Trophoblast cell (in vitro differentiated cells and primary cell): ENCODE data around the gene SH2D4B.

Experiments used
- DNase-seq, 2 donors: peaks; one replicate each; pipeline ENCODE4 v3.0.0-alpha.2; 2016
- H2AFZ ChIP-seq: 2 replicates; pipeline ENCODE4 v1.6.1; 2013; ENCODE audit warnings: low read length, moderate library complexity, mild to moderate bottlenecking; ENCODE audit not compliant: insufficient read depth, poor library complexity
- H2AK5ac ChIP-seq: 2 replicates; pipeline ENCODE4 v1.6.1; 2013; ENCODE audit warnings: mild to moderate bottlenecking, low read length
- H2BK120ac ChIP-seq: 2 replicates; pipeline ENCODE4 v1.6.1; 2013; ENCODE audit warnings: low read length, mild to moderate bottlenecking, moderate library complexity; ENCODE audit not compliant: insufficient read depth, poor library complexity
- H2BK12ac ChIP-seq: 2 replicates; pipeline ENCODE4 v1.6.1; 2013; ENCODE audit warnings: mild to moderate bottlenecking, low read length, moderate library complexity
- H2BK5ac ChIP-seq: 2 replicates; pipeline ENCODE4 v1.6.1; 2013; ENCODE audit warnings: low read length, low read depth, moderate library complexity, mild to moderate bottlenecking; ENCODE audit not compliant: poor library complexity
- H3K14ac ChIP-seq: 2 replicates; pipeline ENCODE4 v1.6.1; 2013; ENCODE audit warnings: mild to moderate bottlenecking, low read length
- H3K18ac ChIP-seq: 2 replicates; pipeline ENCODE4 v1.6.1; 2013; ENCODE audit warnings: mild to moderate bottlenecking, low read length
- H3K23ac ChIP-seq: 2 replicates; pipeline ENCODE4 v1.6.1; 2013; ENCODE audit warnings: low read length
- H3K27ac ChIP-seq: 2 replicates; pipeline ENCODE4 v1.5.1; 2013; ENCODE audit warnings: low read depth, mild to moderate bottlenecking, inconsistent platforms, low read length, moderate library complexity
- H3K27me3 ChIP-seq: 2 replicates; pipeline ENCODE4 v1.6.1; 2013; ENCODE audit warnings: inconsistent platforms, mild to moderate bottlenecking, low read length, moderate library complexity; ENCODE audit not compliant: insufficient read depth
- H3K36me3 ChIP-seq, 2 experiments: 1 replicate in 1 of 2; 2 replicates in 1 of 2; pipeline ENCODE4 v1.6.1; 2013; ENCODE audit warnings: low read length in 2 of 2, mild to moderate bottlenecking in 2 of 2, moderate library complexity in 1 of 2; ENCODE audit not compliant: insufficient read depth in 2 of 2, control insufficient read depth in 1 of 2
- H3K4ac ChIP-seq: 2 replicates; pipeline ENCODE4 v1.6.1; 2013; ENCODE audit warnings: low read depth, mild to moderate bottlenecking, low read length, moderate library complexity
- H3K4me1 ChIP-seq, 2 experiments: 1 replicate in 1 of 2; 2 replicates in 1 of 2; pipeline ENCODE4 v1.6.1; 2013; ENCODE audit warnings: low read length in 2 of 2, mild to moderate bottlenecking in 2 of 2, moderate library complexity in 1 of 2; ENCODE audit not compliant: insufficient read depth in 2 of 2, control insufficient read depth in 1 of 2
- H3K4me2 ChIP-seq: 2 replicates; pipeline ENCODE4 v1.6.1; 2013; ENCODE audit warnings: inconsistent platforms, mild to moderate bottlenecking, low read length, moderate library complexity
- H3K4me3 ChIP-seq: 2 replicates; pipeline ENCODE4 v1.5.1; 2013; ENCODE audit warnings: mild to moderate bottlenecking, low read depth, low read length, inconsistent platforms
- H3K79me1 ChIP-seq: one replicate; pipeline ENCODE4 v1.6.1; 2013; ENCODE audit warnings: low read length
- H3K79me2 ChIP-seq: 2 replicates; pipeline ENCODE4 v1.6.1; 2013; ENCODE audit warnings: low read length, mild to moderate bottlenecking; ENCODE audit not compliant: control insufficient read depth, insufficient read depth, poor library complexity
- H3K9ac ChIP-seq: 2 replicates; pipeline ENCODE4 v1.6.1; 2013; ENCODE audit warnings: mild to moderate bottlenecking, low read length
- H3K9me3 ChIP-seq: 2 replicates; pipeline ENCODE4 v1.6.1; 2013; ENCODE audit warnings: low read depth, mild to moderate bottlenecking, control low read depth, inconsistent platforms, low read length; ENCODE audit not compliant: insufficient read depth
- H4K12ac ChIP-seq: 2 replicates; pipeline ENCODE4 v1.6.1; 2013; ENCODE audit warnings: low read depth, mild to moderate bottlenecking, low read length, moderate library complexity
- H4K8ac ChIP-seq: 2 replicates; pipeline ENCODE4 v1.6.1; 2013; ENCODE audit warnings: low read depth, mild to moderate bottlenecking, low read length, moderate library complexity
- H4K91ac ChIP-seq: one replicate; pipeline ENCODE4 v1.6.1; 2013; ENCODE audit warnings: low read depth, mild to moderate bottlenecking, low read length, moderate library complexity
- WGBS: extraction: QIAGEN DNeasy Blood & Tissue Kit; methylation state at CpG from one replicate; pipeline ENCODE4 v1.1.7; 2013; ENCODE audit warnings: missing lambda C conversion rate; ENCODE audit not compliant: insufficient read length, insufficient coverage; ENCODE audit errors: extremely low coverage; 5-methylcytosine and 5-hydroxymethylcytosine counted together

SH2D4B gene

GRCh38 chr10:80515511-80515910 lies 22.2 kb upstream of the SH2D4B start:
- Histone ChIP-seq H3K4me3 (no peak overlapping the region), H4K8ac (no peak overlapping the region), H3K18ac (no peak overlapping the region), H4K91ac (no peak overlapping the region), H3K36me3 (peaks cover 75 to 83% of the 10 kb centered on the region in 2 experiments), H2BK120ac (no peak overlapping the region), H2BK12ac (no peak overlapping the region), H3K4me2 (no peak overlapping the region), H3K79me1 (peaks cover 4% of the 10 kb centered on the region), H2BK5ac (no peak overlapping the region), H3K79me2 (peaks cover 2% of the 10 kb centered on the region), H3K14ac (no peak overlapping the region), H3K9ac (no peak overlapping the region), H3K4ac (no peak overlapping the region), H3K27ac (no peak overlapping the region), H2AFZ (no peak overlapping the region), H3K9me3 (no peaks in the 10 kb centered on the region), H3K23ac (no peak overlapping the region), H4K12ac (no peak overlapping the region), H2AK5ac (no peak overlapping the region), H3K27me3 (no peaks in the 10 kb centered on the region), H3K4me1 (peaks cover 0 to 2% of the 10 kb centered on the region in 2 experiments)
- WGBS: no CpG with 5 or more reads among the region's 5 CpGs
- no peak for DNase-seq

- Histone ChIP-seq H3K14ac (no peak overlapping the region), H3K4me2 (no peak overlapping the region), H3K79me1 (peaks cover 4% of the 10 kb centered on the region), H3K23ac (no peak overlapping the region), H3K18ac (no peak overlapping the region), H3K4me3 (no peak overlapping the region), H4K91ac (no peak overlapping the region), H3K27ac (no peak overlapping the region), H2BK120ac (no peak overlapping the region), H2BK12ac (no peak overlapping the region), H3K4me1 (peaks cover 0 to 2% of the 10 kb centered on the region in 2 experiments), H3K79me2 (peaks cover 2% of the 10 kb centered on the region), H2BK5ac (no peak overlapping the region), H4K12ac (no peak overlapping the region), H3K9ac (no peak overlapping the region), H4K8ac (no peak overlapping the region), H3K36me3 (peaks cover 78 to 88% of the 10 kb centered on the region in 2 experiments), H2AK5ac (no peak overlapping the region), H2AFZ (no peak overlapping the region), H3K9me3 (no peaks in the 10 kb centered on the region), H3K4ac (no peak overlapping the region), H3K27me3 (no peaks in the 10 kb centered on the region)
- WGBS: no CpG with 5 or more reads among the region's 12 CpGs
- DNase-seq: no peak
Observed at GRCh38 chr10:80515941-80516340, 21.8 kb upstream of the SH2D4B start.

GRCh38 chr10:80516506-80517075 lies 21.1 kb upstream of the SH2D4B start:
- WGBS: no CpG with 5 or more reads among the region's 6 CpGs
- no peak overlapping the region for H3K27ac ChIP-seq
- no peaks in the 10 kb centered on the region for H3K9me3 ChIP-seq
- no peak overlapping the region for H3K4me3 ChIP-seq
- no peak overlapping the region for H4K91ac ChIP-seq
- peaks cover 78 to 91% of the 10 kb centered on the region in 2 experiments for H3K36me3 ChIP-seq
- H3K18ac ChIP-seq: no peak overlapping the region
- no peak overlapping the region for H2AK5ac ChIP-seq
- H2AFZ ChIP-seq: no peak overlapping the region
- no peaks in the 10 kb centered on the region for H3K27me3 ChIP-seq
- DNase-seq: no peak
- H3K79me1 ChIP-seq: no peaks in the 10 kb centered on the region
- H3K4me2 ChIP-seq: no peak overlapping the region
- no peak overlapping the region for H2BK5ac ChIP-seq
- no peak overlapping the region for H4K8ac ChIP-seq
- H3K14ac ChIP-seq: no peak overlapping the region
- no peak overlapping the region for H4K12ac ChIP-seq
- no peak overlapping the region for H2BK12ac ChIP-seq
- no peak overlapping the region for H3K23ac ChIP-seq
- H2BK120ac ChIP-seq: no peak overlapping the region
- no peak overlapping the region for H3K9ac ChIP-seq
- no peak overlapping the region for H3K4ac ChIP-seq
- H3K79me2 ChIP-seq: no peaks in the 10 kb centered on the region
- no peaks in the 10 kb centered on the region for H3K4me1 ChIP-seq

- no peak overlapping the region for H3K14ac ChIP-seq
- H3K4me1 ChIP-seq: no peaks in the 10 kb centered on the region
- H2AK5ac ChIP-seq: no peak overlapping the region
- no peak overlapping the region for H2BK5ac ChIP-seq
- H3K4me2 ChIP-seq: no peak overlapping the region
- H3K4me3 ChIP-seq: no peak overlapping the region
- no peak overlapping the region for H3K4ac ChIP-seq
- WGBS: no CpG with 5 or more reads among the region's 21 CpGs
- peaks cover 69 to 84% of the 10 kb centered on the region in 2 experiments for H3K36me3 ChIP-seq
- H3K27me3 ChIP-seq: no peaks in the 10 kb centered on the region
- H3K9me3 ChIP-seq: no peaks in the 10 kb centered on the region
- H4K91ac ChIP-seq: no peak overlapping the region
- no peak overlapping the region for H3K27ac ChIP-seq
- no peaks in the 10 kb centered on the region for H3K79me1 ChIP-seq
- H4K12ac ChIP-seq: no peak overlapping the region
- no peak overlapping the region for H3K23ac ChIP-seq
- H3K9ac ChIP-seq: no peak overlapping the region
- no peaks in the 10 kb centered on the region for H3K79me2 ChIP-seq
- no peak overlapping the region for H2BK120ac ChIP-seq
- no peak overlapping the region for H2BK12ac ChIP-seq
- H4K8ac ChIP-seq: no peak overlapping the region
- no peak for DNase-seq
- no peak overlapping the region for H2AFZ ChIP-seq
- H3K18ac ChIP-seq: no peak overlapping the region
Observed at GRCh38 chr10:80517416-80518142, 20.1 kb upstream of the SH2D4B start.
